H9 (cell line): ENCODE results near the gene DPYD. TPM values are rescaled to one million over a fixed set of nuclear protein-coding genes. Genes with fewer than 3 reads are reported as not detected.

Experiments used
- DNase-seq: peaks from one replicate; pipeline ENCODE4 v3.0.0-alpha.2; 2017
- H2AFZ ChIP-seq: one replicate; pipeline ENCODE4 v1.6.1; 2013; ENCODE audit warnings: mild to moderate bottlenecking, low read length, control low read depth, moderate library complexity
- H2AK5ac ChIP-seq: 2 replicates; pipeline ENCODE4 v1.6.1; 2013; ENCODE audit warnings: low read length, control low read depth, mixed read lengths; ENCODE audit not compliant: insufficient read length
- H2BK120ac ChIP-seq: one replicate; pipeline ENCODE4 v1.6.1; 2013; ENCODE audit warnings: low read depth, mild to moderate bottlenecking, low read length, control low read depth, inconsistent platforms; ENCODE audit not compliant: poor library complexity, severe bottlenecking
- H2BK12ac ChIP-seq: 2 replicates; pipeline ENCODE4 v1.6.1; 2013; ENCODE audit warnings: low read length, control low read depth, mixed read lengths, low read depth; ENCODE audit not compliant: insufficient read length
- H2BK15ac ChIP-seq: 2 replicates; pipeline ENCODE4 v1.6.1; 2013; ENCODE audit warnings: low read depth, low read length, control low read depth
- H2BK20ac ChIP-seq: one replicate; pipeline ENCODE4 v1.6.1; 2013; ENCODE audit warnings: low read depth, mild to moderate bottlenecking, low read length, control low read depth, inconsistent platforms; ENCODE audit not compliant: poor library complexity, severe bottlenecking
- H2BK5ac ChIP-seq: 2 replicates; pipeline ENCODE4 v1.6.1; 2013; ENCODE audit warnings: low read length, control low read depth, mixed read lengths; ENCODE audit not compliant: insufficient read length
- H3K14ac ChIP-seq: 2 replicates; pipeline ENCODE4 v1.6.1; 2013; ENCODE audit warnings: low read length, control low read depth; ENCODE audit not compliant: insufficient read depth
- H3K18ac ChIP-seq: 2 replicates; pipeline ENCODE4 v1.6.1; 2013; ENCODE audit warnings: low read depth, mild to moderate bottlenecking, mixed read lengths, low read length, control low read depth; ENCODE audit not compliant: insufficient read length
- H3K23ac ChIP-seq: 2 replicates; pipeline ENCODE4 v1.6.1; 2013; ENCODE audit warnings: low read length, control low read depth, mixed read lengths, low read depth; ENCODE audit not compliant: insufficient read length
- H3K23me2 ChIP-seq: 2 replicates; pipeline ENCODE4 v1.6.1; 2013; ENCODE audit warnings: low read depth, mild to moderate bottlenecking, mixed read lengths, low read length, control low read depth; ENCODE audit not compliant: insufficient read length, poor library complexity, severe bottlenecking
- H3K27ac ChIP-seq: 2 replicates; pipeline ENCODE4 v1.5.1; 2013; ENCODE audit warnings: low read length, control low read depth, mixed read lengths, low read depth; ENCODE audit not compliant: insufficient read length
- H3K27me3 ChIP-seq: 2 replicates; pipeline ENCODE4 v1.6.1; 2013; ENCODE audit warnings: low read length, control low read depth, inconsistent platforms; ENCODE audit not compliant: insufficient read depth
- H3K4ac ChIP-seq: 2 replicates; pipeline ENCODE4 v1.6.1; 2013; ENCODE audit warnings: low read depth, mild to moderate bottlenecking, control low read depth, inconsistent platforms, low read length, moderate library complexity
- H3K4me1 ChIP-seq: 2 replicates; pipeline ENCODE4 v1.6.1; 2013; ENCODE audit warnings: low read length, control low read depth, inconsistent platforms; ENCODE audit not compliant: insufficient read depth
- H3K4me2 ChIP-seq: 2 replicates; pipeline ENCODE4 v1.6.1; 2013; ENCODE audit warnings: low read length, control low read depth, mixed read lengths; ENCODE audit not compliant: insufficient read length, insufficient read depth
- H3K56ac ChIP-seq: 2 replicates; pipeline ENCODE4 v1.6.1; 2013; ENCODE audit warnings: low read depth, mild to moderate bottlenecking, mixed read lengths, low read length, control low read depth; ENCODE audit not compliant: insufficient read length
- H3K79me1 ChIP-seq: 2 replicates; pipeline ENCODE4 v1.6.1; 2013; ENCODE audit warnings: low read depth, mild to moderate bottlenecking, moderate library complexity, low read length, control low read depth, inconsistent platforms; ENCODE audit not compliant: insufficient read depth, poor library complexity, severe bottlenecking
- H3K79me2 ChIP-seq: 2 replicates; pipeline ENCODE4 v1.6.1; 2013; ENCODE audit warnings: low read length, control low read depth, inconsistent platforms; ENCODE audit not compliant: insufficient read depth
- H3K9ac ChIP-seq: 2 replicates; pipeline ENCODE4 v1.6.1; 2013; ENCODE audit warnings: low read length, control low read depth, mixed read lengths; ENCODE audit not compliant: insufficient read length; ENCODE audit errors: extremely low read depth
- H3K9me3 ChIP-seq: one replicate; pipeline ENCODE4 v1.6.1; 2013; ENCODE audit warnings: low read depth, low read length, inconsistent platforms; ENCODE audit not compliant: control insufficient read depth
- H3T11ph ChIP-seq: one replicate; pipeline ENCODE4 v1.6.1; 2013; ENCODE audit warnings: mild to moderate bottlenecking, low read length, control low read depth, inconsistent platforms
- H4K20me1 ChIP-seq: one replicate; pipeline ENCODE4 v1.6.1; 2013; ENCODE audit not compliant: control insufficient read depth, insufficient read length, insufficient read depth
- H4K5ac ChIP-seq: 2 replicates; pipeline ENCODE4 v1.6.1; 2013; ENCODE audit warnings: low read depth, mild to moderate bottlenecking, mixed read lengths, low read length, control low read depth; ENCODE audit not compliant: insufficient read length
- H4K8ac ChIP-seq: replicated peaks from 2 replicates; pipeline ENCODE4 v1.6.1; 2013; ENCODE audit warnings: low read length, control low read depth, mixed read lengths, low read depth; ENCODE audit not compliant: insufficient read length
- H4K91ac ChIP-seq: 2 replicates; pipeline ENCODE4 v1.6.1; 2013; ENCODE audit warnings: low read depth, mild to moderate bottlenecking, moderate library complexity, mixed read lengths, low read length, control low read depth; ENCODE audit not compliant: insufficient read length
- H3K27ac Mint-ChIP-seq, 3 experiments: 2 replicates in 2 of 3; 3 replicates in 1 of 3; pipeline ENCODE4 v1.8.0; 2020 to 2021; ENCODE audit warnings: mixed read lengths in 3 of 3, mild to moderate bottlenecking in 1 of 3, moderate library complexity in 1 of 3
- H3K27me3 Mint-ChIP-seq: 2 replicates; pipeline ENCODE4 v1.8.0; 2021; ENCODE audit warnings: low read depth, mild to moderate bottlenecking, moderate library complexity, mixed read lengths
- H3K36me3 Mint-ChIP-seq, 3 experiments: 2 replicates in 2 of 3; 3 replicates in 1 of 3; pipeline ENCODE4 v1.8.0; 2020 to 2021; ENCODE audit warnings: low read depth in 3 of 3, mixed read lengths in 3 of 3; ENCODE audit not compliant: insufficient read depth in 1 of 3
- H3K4me1 Mint-ChIP-seq, 2 experiments: 2 replicates each; pipeline ENCODE4 v1.8.0; 2020; ENCODE audit warnings: mixed read lengths in 2 of 2
- H3K4me3 Mint-ChIP-seq, 2 experiments: 2 replicates in 1 of 2; 3 replicates in 1 of 2; pipeline ENCODE4 v1.8.0; 2020 to 2021; ENCODE audit warnings: mild to moderate bottlenecking in 2 of 2, mixed read lengths in 2 of 2, moderate library complexity in 1 of 2
- H3K9me3 Mint-ChIP-seq, 2 experiments: 2 replicates in 1 of 2; 3 replicates in 1 of 2; pipeline ENCODE4 v1.8.0; 2020; ENCODE audit warnings: mild to moderate bottlenecking in 2 of 2, mixed read lengths in 2 of 2, moderate library complexity in 1 of 2
- WGBS: extraction: QIAGEN DNeasy Blood & Tissue Kit; methylation state at CpG from one replicate; pipeline ENCODE4 v1.1.7; 2013; ENCODE audit warnings: missing lambda C conversion rate, low lambda C conversion rate, mixed read lengths; ENCODE audit not compliant: insufficient read length; ENCODE audit errors: extremely low coverage; 5-methylcytosine and 5-hydroxymethylcytosine counted together
- total RNA-seq: library from RNA; stranded (reverse); gene quantifications from 2 replicates; pipeline ENCODE4 v1.2.1, GENCODE V29; 2021
- TF ChIP-seq, protein P1 (sequence below): fragments of 200-600 bp; sonication (generic); conservative IDR thresholded peaks from 3 replicates; pipeline ENCODE4 v1.8.0; 2021; ENCODE audit warnings: antibody characterized with exemption, mild to moderate bottlenecking

Gene DPYD
- total RNA-seq, 1 experiment from 2014 or later, result 0.37 TPM

- Histone ChIP-seq H3K14ac (no peak overlapping the region), H2BK20ac (no peak overlapping the region), H3K4me1 (no peaks in the 10 kb centered on the region), H3K56ac (no peak overlapping the region), H4K20me1 (no peaks in the 10 kb centered on the region), H4K91ac (no peak overlapping the region), H3K9ac (no peak overlapping the region), H2BK12ac (no peak overlapping the region), H3K27ac (no peak overlapping the region), H2BK120ac (no peak overlapping the region), H2AFZ (no peak overlapping the region), H3K79me1 (no peaks in the 10 kb centered on the region), H3K4ac (no peak overlapping the region), H2AK5ac (no peak overlapping the region), H3K23me2 (no peaks in the 10 kb centered on the region), H3K27me3 (no peaks in the 10 kb centered on the region), H3K79me2 (no peaks in the 10 kb centered on the region), H3K23ac (no peak overlapping the region), H3T11ph (no peak overlapping the region), H2BK15ac (no peak overlapping the region), H4K8ac (no peak overlapping the region), H4K5ac (no peak overlapping the region), H2BK5ac (no peak overlapping the region), H3K4me2 (no peak overlapping the region), H3K18ac (no peak overlapping the region), H3K9me3 (no peaks in the 10 kb centered on the region)
- Mint-ChIP-seq H3K27me3 (no peaks in the 10 kb centered on the region), H3K4me3 (no peak overlapping the region), H3K36me3 (no peaks in the 10 kb centered on the region), H3K9me3 (peaks cover 3 to 10% of the 10 kb centered on the region in 2 experiments; a peak in 4 of 5 replicates), H3K27ac (no peak overlapping the region), H3K4me1 (no peaks in the 10 kb centered on the region)
- TF ChIP-seq, protein P1, sequence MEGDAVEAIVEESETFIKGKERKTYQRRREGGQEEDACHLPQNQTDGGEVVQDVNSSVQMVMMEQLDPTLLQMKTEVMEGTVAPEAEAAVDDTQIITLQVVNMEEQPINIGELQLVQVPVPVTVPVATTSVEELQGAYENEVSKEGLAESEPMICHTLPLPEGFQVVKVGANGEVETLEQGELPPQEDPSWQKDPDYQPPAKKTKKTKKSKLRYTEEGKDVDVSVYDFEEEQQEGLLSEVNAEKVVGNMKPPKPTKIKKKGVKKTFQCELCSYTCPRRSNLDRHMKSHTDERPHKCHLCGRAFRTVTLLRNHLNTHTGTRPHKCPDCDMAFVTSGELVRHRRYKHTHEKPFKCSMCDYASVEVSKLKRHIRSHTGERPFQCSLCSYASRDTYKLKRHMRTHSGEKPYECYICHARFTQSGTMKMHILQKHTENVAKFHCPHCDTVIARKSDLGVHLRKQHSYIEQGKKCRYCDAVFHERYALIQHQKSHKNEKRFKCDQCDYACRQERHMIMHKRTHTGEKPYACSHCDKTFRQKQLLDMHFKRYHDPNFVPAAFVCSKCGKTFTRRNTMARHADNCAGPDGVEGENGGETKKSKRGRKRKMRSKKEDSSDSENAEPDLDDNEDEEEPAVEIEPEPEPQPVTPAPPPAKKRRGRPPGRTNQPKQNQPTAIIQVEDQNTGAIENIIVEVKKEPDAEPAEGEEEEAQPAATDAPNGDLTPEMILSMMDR, result no peak
- no CpG with 5 or more reads among the region's 1 CpG for WGBS
- no peak for DNase-seq
Observed at GRCh38 chr1:97764991-97765390, 155.8 kb downstream of the DPYD start.
